B cell (primary cell): ENCODE data around the gene GPR78. TPM values are rescaled to one million over a fixed set of nuclear protein-coding genes. Genes with fewer than 3 reads are reported as not detected.
"Not testable (repeated sequence)": the region's sequence is repeated elsewhere in the genome, so short reads cannot be mapped to it uniquely, and the experiment has no call there.

Source experiments
- ATAC-seq: fragments of 200-7000 bp; cut with Tn5 transposase; one replicate; pipeline ENCODE4 v1.10.0; 2021; ENCODE audit warnings: low read depth, mild to moderate bottlenecking, moderate number of reproducible peaks, moderate library complexity
- CTCF ChIA-PET: fragments of 350-600 bp; sonication (Branson Sonifier 250); formaldehyde crosslinking; loops from one replicate; lab custom pipeline; 2021; ENCODE audit warnings: antibody characterized with exemption, inconsistent platforms; lab: Charles Lee
- POLR2A ChIA-PET: fragments of 350-600 bp; sonication (Branson Sonifier 250); formaldehyde crosslinking; loops from one replicate; lab custom pipeline; 2021; ENCODE audit warnings: antibody characterized with exemption; lab: Charles Lee
- DNase-seq: peaks from one replicate; pipeline ENCODE4 v3.0.0; 2013
- H2AFZ ChIP-seq: 2 replicates; pipeline ENCODE4 v1.6.1; 2012; ENCODE audit warnings: mild to moderate bottlenecking, low read depth, low read length; ENCODE audit not compliant: insufficient read depth, poor library complexity, severe bottlenecking
- H3K27ac ChIP-seq, 2 donors: 1 replicate in 1 of 2; 2 replicates in 1 of 2; pipeline ENCODE4 v1.5.1; 2012 to 2013; ENCODE audit warnings: low read length in 2 of 2, mild to moderate bottlenecking in 2 of 2, moderate library complexity in 1 of 2
- H3K27me3 ChIP-seq, 4 experiments: fragments of 200-600 bp in 1 of 4; sonication (generic) in 1 of 4; replicated peaks in 1 of 4; 1 replicate in 2 of 4; 2 replicates in 2 of 4; pipeline versions ENCODE4 v1.6.1 to v1.7.0; 2013 to 2016; ENCODE audit warnings: low read length in 3 of 4, mild to moderate bottlenecking in 2 of 4, mixed read lengths in 1 of 4, moderate library complexity in 1 of 4; ENCODE audit not compliant: insufficient read depth in 4 of 4, control insufficient read depth in 3 of 4; ENCODE audit errors: control extremely low read depth in 1 of 4
- H3K36me3 ChIP-seq, 2 experiments: replicated peaks in 1 of 2; 1 replicate in 1 of 2; 2 replicates in 1 of 2; pipeline versions ENCODE4 v1.6.1 to v1.7.1; 2013; ENCODE audit warnings: low read length in 1 of 2; ENCODE audit not compliant: insufficient read depth in 2 of 2, control insufficient read depth in 1 of 2; ENCODE audit errors: control extremely low read depth in 1 of 2, extremely low read depth in 1 of 2
- H3K4me1 ChIP-seq, 2 donors: fragments of 200-600 bp in 1 of 2; sonication (generic) in 1 of 2; 1 replicate in 1 of 2; 2 replicates in 1 of 2; pipeline versions ENCODE4 v1.5.1 to v1.6.1; 2013 to 2017; ENCODE audit warnings: low read length in 2 of 2; ENCODE audit not compliant: control insufficient read depth in 2 of 2, insufficient read depth in 2 of 2
- H3K4me2 ChIP-seq: replicated peaks from 2 replicates; pipeline ENCODE3; 2012; ENCODE audit warnings: mild to moderate bottlenecking, low read depth, low read length; ENCODE audit not compliant: poor library complexity, severe bottlenecking
- H3K4me3 ChIP-seq, 5 experiments: fragments of 200-600 bp in 1 of 5; sonication (generic) in 1 of 5; 1 replicate in 3 of 5; 2 replicates in 2 of 5; pipeline versions ENCODE4 v1.5.1 to v1.7.0; 2011 to 2016; ENCODE audit warnings: low read length in 4 of 5, mild to moderate bottlenecking in 4 of 5, low read depth in 2 of 5, control low read depth in 1 of 5, moderate library complexity in 1 of 5; ENCODE audit not compliant: insufficient read depth in 1 of 5; ENCODE audit errors: control extremely low read depth in 1 of 5, extremely low read depth in 1 of 5
- H3K79me2 ChIP-seq: fragments of 200-600 bp; sonication (generic); one replicate; pipeline ENCODE4 v1.6.0; 2016; ENCODE audit warnings: low read length; ENCODE audit not compliant: control insufficient read depth, insufficient read depth
- H3K9ac ChIP-seq: fragments of 200-600 bp; sonication (generic); 2 replicates; pipeline ENCODE4 v1.6.1; 2017; ENCODE audit warnings: mild to moderate bottlenecking, low read length, moderate library complexity
- H3K9me3 ChIP-seq, 3 donors: one replicate each; pipeline versions ENCODE4 v1.6.1 to v1.7.1; 2013; ENCODE audit warnings: low read length in 2 of 3; ENCODE audit not compliant: control insufficient read depth in 2 of 3, insufficient read depth in 1 of 3; ENCODE audit errors: control extremely low read depth in 1 of 3
- H4K20me1 ChIP-seq: 2 replicates; pipeline ENCODE4 v1.6.0; 2012; ENCODE audit warnings: mild to moderate bottlenecking, low read length; ENCODE audit not compliant: insufficient read depth, control insufficient read depth, poor library complexity, severe bottlenecking
- H3K27ac Mint-ChIP-seq: one replicate; pipeline ENCODE4 v1.8.0; 2021; ENCODE audit warnings: mixed read lengths
- H3K27me3 Mint-ChIP-seq: one replicate; pipeline ENCODE4 v1.8.0; 2021; ENCODE audit warnings: mixed read lengths
- H3K4me1 Mint-ChIP-seq: one replicate; pipeline ENCODE4 v1.8.0; 2021; ENCODE audit warnings: mixed read lengths
- H3K4me3 Mint-ChIP-seq: one replicate; pipeline ENCODE4 v1.8.0; 2021; ENCODE audit warnings: mixed read lengths
- H3K9me3 Mint-ChIP-seq: one replicate; pipeline ENCODE4 v1.8.0; 2022; ENCODE audit warnings: mixed read lengths; ENCODE audit not compliant: insufficient read depth
- CTCF ChIP-seq: fragments of 200-600 bp; IDR thresholded peaks from one replicate; pipeline ENCODE4 v1.8.0; 2022; ENCODE audit warnings: antibody characterized with exemption, mild to moderate bottlenecking
- EZH2 ChIP-seq: IDR thresholded peaks from 2 replicates; pipeline ENCODE4 v1.6.1; 2012; ENCODE audit warnings: borderline replicate concordance, low read depth, mild to moderate bottlenecking, moderate library complexity, low read length; ENCODE audit not compliant: insufficient read depth, poor library complexity, severe bottlenecking
- WGBS: methylation state at CpG from one replicate; pipeline ENCODE4 v1.1.5; 2013; ENCODE audit warnings: missing lambda C conversion rate; ENCODE audit not compliant: insufficient coverage; 5-methylcytosine and 5-hydroxymethylcytosine counted together
- intact Hi-C: fragments of 100-400 bp; cut with micrococcal nuclease; formaldehyde crosslinking; loops from one replicate; pipeline ENCODE4 v1.10.0; 2022
- polyA plus RNA-seq: library from polyadenylated mRNA; depleted of rRNA; stranded (reverse); fragments of >200 nt; gene quantifications from 2 replicates; pipeline ENCODE4 v1.2.3, GENCODE V29; 2012
- total RNA-seq, 2 donors: library from RNA; stranded (reverse); fragments of 120-200 nt in 1 of 2; gene quantifications; 1 replicate in 1 of 2; 2 replicates in 1 of 2; pipeline versions ENCODE4 v1.2.3 to v1.2.4, GENCODE V29; 2013 to 2022

GPR78 gene
- total and polyA plus RNA-seq, 2 donors (not counting 1 experiment from before 2014, with no cell fraction given): not detected

GRCh38 chr4:8575457-8575856 lies 4.7 kb upstream of the GPR78 start:
- TF ChIP-seq EZH2 (no peak), CTCF (no peak)
- H3K4me2 ChIP-seq: no peak overlapping the region

GRCh38 chr4:8576591-8576990 lies 3.6 kb upstream of the GPR78 start:
- H3K9me3 Mint-ChIP-seq, H3K4me3 ChIP-seq, H4K20me1 ChIP-seq, H3K27me3 ChIP-seq, H3K27ac ChIP-seq, H3K4me2 ChIP-seq, H3K4me1 Mint-ChIP-seq, H3K36me3 ChIP-seq, H3K27ac Mint-ChIP-seq, H3K4me3 Mint-ChIP-seq, intact Hi-C loops, POLR2A ChIA-PET, ATAC-seq, H3K79me2 ChIP-seq, H3K4me1 ChIP-seq, H2AFZ ChIP-seq, DNase-seq, H3K9ac ChIP-seq, CTCF ChIA-PET: not testable (repeated sequence)
- H3K9me3 ChIP-seq: peaks cover 0 to 19% (median 0%) of the 10 kb centered on the region in 3 donors
- WGBS: 97% methylated on average over 4 of the region's 5 CpGs
- peaks cover 14% of the 10 kb centered on the region for H3K27me3 Mint-ChIP-seq

More at GRCh38 chr4:8575457-8575856, 4.7 kb upstream of the GPR78 start:
- no peak overlapping the region for H3K4me3 Mint-ChIP-seq
- Histone ChIP-seq H3K27ac (no peak overlapping the region), H3K9ac (no peak overlapping the region), H3K27me3 (no peaks in the 10 kb centered on the region), H3K4me1 (no peaks in the 10 kb centered on the region), H3K9me3 (peaks cover 0 to 8% (median 0%) of the 10 kb centered on the region in 3 donors), H4K20me1 (no peaks in the 10 kb centered on the region), H3K36me3 (no peaks in the 10 kb centered on the region), H3K4me3 (no peak overlapping the region), H2AFZ (no peak overlapping the region), H3K79me2 (no peaks in the 10 kb centered on the region)
- no peaks in the 10 kb centered on the region for H3K4me1 Mint-ChIP-seq
- ChIA-PET CTCF (interaction anchor here (0.6 kb wide), 1 partner anchor 140 kb away, joined by 4 read pairs; no protein-coding TSS in a partner anchor), POLR2A (no interaction called here)
- ATAC-seq: no peak
- intact Hi-C loops: no loop called here
- no peak overlapping the region for H3K27ac Mint-ChIP-seq
- peaks cover 14% of the 10 kb centered on the region for H3K27me3 Mint-ChIP-seq
- no peak for DNase-seq
- no peaks in the 10 kb centered on the region for H3K9me3 Mint-ChIP-seq
- 93% methylated on average over 2 of the region's 4 CpGs for WGBS
